Panc1 (cell line): ENCODE results near the gene GAL.

Experiments
- REST ChIP-seq, 2 experiments: IDR thresholded peaks; 2 replicates each; pipeline ENCODE4 v1.6.1; 2011 to 2012; ENCODE audit warnings: low read depth in 2 of 2, control low read depth in 1 of 2, low read length in 1 of 2, mild to moderate bottlenecking in 1 of 2, moderate library complexity in 1 of 2; ENCODE audit not compliant: insufficient read depth in 1 of 2
- SIN3A ChIP-seq: IDR thresholded peaks from 2 replicates; pipeline ENCODE4 v1.6.1; 2012; ENCODE audit warnings: low read depth, mild to moderate bottlenecking, low read length, moderate library complexity, borderline replicate concordance; ENCODE audit not compliant: insufficient read depth
- TF ChIP-seq, protein P1 (sequence below): fragments of 450-650 bp; IDR thresholded peaks from 2 replicates; pipeline ENCODE4 v1.5.1; 2017; ENCODE audit warnings: mild to moderate bottlenecking

DNA sequence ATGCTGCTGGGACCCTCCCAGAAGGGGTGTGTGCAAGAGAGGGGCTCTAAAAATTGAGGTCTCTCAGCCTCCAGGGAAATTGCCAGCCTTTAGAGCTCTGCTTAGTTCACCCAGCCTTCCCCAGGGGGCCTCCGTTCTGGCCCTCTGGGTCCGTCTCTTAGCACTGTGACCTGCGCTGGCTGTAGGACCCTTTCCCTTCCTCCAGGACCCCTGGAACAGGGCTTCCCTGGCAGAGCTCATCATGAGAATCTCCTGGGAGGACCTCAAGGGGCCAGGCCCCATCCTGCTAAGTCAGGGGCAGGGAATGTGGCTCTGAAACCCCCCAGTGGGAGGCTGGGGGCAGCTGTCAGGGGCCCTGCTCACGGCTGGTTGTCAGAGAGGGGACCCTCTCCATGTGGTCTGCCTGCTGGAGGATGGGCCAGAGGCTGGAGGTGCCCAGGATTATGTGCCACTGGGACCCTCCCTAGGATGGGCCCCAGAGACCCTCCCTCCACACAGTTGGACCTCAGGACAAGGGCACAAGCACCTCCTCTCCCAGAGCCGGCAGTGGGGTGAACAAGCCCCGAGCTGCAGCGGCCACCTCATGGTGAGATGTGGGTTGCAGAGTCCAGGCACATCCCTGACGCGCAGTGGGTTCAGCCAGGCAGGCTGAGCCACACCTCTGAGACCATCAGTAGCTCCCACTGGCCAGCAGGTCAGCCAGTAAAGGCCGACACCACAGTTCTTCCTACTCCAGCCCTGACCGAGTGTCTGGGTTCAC is 27.1 kb upstream of the GAL start:
- TF ChIP-seq, protein P1, sequence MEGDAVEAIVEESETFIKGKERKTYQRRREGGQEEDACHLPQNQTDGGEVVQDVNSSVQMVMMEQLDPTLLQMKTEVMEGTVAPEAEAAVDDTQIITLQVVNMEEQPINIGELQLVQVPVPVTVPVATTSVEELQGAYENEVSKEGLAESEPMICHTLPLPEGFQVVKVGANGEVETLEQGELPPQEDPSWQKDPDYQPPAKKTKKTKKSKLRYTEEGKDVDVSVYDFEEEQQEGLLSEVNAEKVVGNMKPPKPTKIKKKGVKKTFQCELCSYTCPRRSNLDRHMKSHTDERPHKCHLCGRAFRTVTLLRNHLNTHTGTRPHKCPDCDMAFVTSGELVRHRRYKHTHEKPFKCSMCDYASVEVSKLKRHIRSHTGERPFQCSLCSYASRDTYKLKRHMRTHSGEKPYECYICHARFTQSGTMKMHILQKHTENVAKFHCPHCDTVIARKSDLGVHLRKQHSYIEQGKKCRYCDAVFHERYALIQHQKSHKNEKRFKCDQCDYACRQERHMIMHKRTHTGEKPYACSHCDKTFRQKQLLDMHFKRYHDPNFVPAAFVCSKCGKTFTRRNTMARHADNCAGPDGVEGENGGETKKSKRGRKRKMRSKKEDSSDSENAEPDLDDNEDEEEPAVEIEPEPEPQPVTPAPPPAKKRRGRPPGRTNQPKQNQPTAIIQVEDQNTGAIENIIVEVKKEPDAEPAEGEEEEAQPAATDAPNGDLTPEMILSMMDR = no peak
- TF ChIP-seq REST (IDR thresholded peaks at IDR 0.05; ENCODE audit: insufficient read depth in 1 of 2, low read depth in 2 of 2, low read length in 1 of 2) (no peak), SIN3A (no peak)
